Measurements from ENCODE around the gene ANKHD1. TPM values are rescaled to one million over a fixed set of nuclear protein-coding genes. Genes with fewer than 3 reads are reported as not detected.
A peak's percentile ranks its signal among the peaks of the same experiment; 100 is the strongest.

ANKHD1 gene
- total RNA-seq, 4 donors from 2014 or later: 51.3 to 93.6 (median 72.7) TPM

GRCh38 chr5:140563596-140563995, 162.0 kb downstream of the ANKHD1 start:
- Histone ChIP-seq H3K9me3 (no peaks in the 10 kb centered on the region), H3K4me3 (peak overlapping the region; percentile 77 to 92 (median 84)), H3K27me3 (no peaks in the 10 kb centered on the region), H3K36me3 (peaks cover 0 to 23% of the 10 kb centered on the region in 2 donors), H3K27ac (peak overlapping the region; percentile 97 to 99 (median 98)), H3K4me1 (peaks cover 54 to 55% of the 10 kb centered on the region in 2 donors)
- TF ChIP-seq, protein P1, sequence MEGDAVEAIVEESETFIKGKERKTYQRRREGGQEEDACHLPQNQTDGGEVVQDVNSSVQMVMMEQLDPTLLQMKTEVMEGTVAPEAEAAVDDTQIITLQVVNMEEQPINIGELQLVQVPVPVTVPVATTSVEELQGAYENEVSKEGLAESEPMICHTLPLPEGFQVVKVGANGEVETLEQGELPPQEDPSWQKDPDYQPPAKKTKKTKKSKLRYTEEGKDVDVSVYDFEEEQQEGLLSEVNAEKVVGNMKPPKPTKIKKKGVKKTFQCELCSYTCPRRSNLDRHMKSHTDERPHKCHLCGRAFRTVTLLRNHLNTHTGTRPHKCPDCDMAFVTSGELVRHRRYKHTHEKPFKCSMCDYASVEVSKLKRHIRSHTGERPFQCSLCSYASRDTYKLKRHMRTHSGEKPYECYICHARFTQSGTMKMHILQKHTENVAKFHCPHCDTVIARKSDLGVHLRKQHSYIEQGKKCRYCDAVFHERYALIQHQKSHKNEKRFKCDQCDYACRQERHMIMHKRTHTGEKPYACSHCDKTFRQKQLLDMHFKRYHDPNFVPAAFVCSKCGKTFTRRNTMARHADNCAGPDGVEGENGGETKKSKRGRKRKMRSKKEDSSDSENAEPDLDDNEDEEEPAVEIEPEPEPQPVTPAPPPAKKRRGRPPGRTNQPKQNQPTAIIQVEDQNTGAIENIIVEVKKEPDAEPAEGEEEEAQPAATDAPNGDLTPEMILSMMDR (IDR thresholded peaks at IDR 0.05 in 4 of 5, conservative IDR thresholded peaks at IDR 0.05 in 1 of 5): no peak
- TF ChIP-seq POLR2A (IDR thresholded peaks at IDR 0.05): no peak
- ATAC-seq (peak; percentile 1 to 3), DNase-seq (no peak)
- in situ Hi-C loops (cut with MboI; ENCODE audit: low sequenced_read_pairs in 4 of 4): loop anchor here in 1 of 4 donors (25.0 kb wide), 1 partner anchor 326 kb away; no protein-coding TSS in a partner anchor
- intact Hi-C loops (cut with DNase I; ENCODE audit: low total_unique reads): no loop called here

- in situ Hi-C loops (cut with MboI; ENCODE audit: low sequenced_read_pairs in 4 of 4): loop anchor here in 2 of 4 donors (5.0 to 25.0 kb wide), 2 partner anchors 78 to 327 kb away; no protein-coding TSS in a partner anchor
- Histone ChIP-seq H3K4me3 (peak within 1 kb of the TSS; percentile 77 to 92 (median 84)), H3K36me3 (peaks cover 0 to 23% of the 10 kb centered on the region in 2 donors), H3K27me3 (no peaks in the 10 kb centered on the region), H3K9me3 (no peaks in the 10 kb centered on the region), H3K27ac (peak within 1 kb of the TSS; percentile 97 to 99 (median 98)), H3K4me1 (peaks cover 62% of the 10 kb centered on the region in 2 donors)
- DNase-seq (peak; percentile 98 to 99), ATAC-seq (peak; percentile 85 to 92)
- TF ChIP-seq, protein P1 (IDR thresholded peaks at IDR 0.05 in 4 of 5, conservative IDR thresholded peaks at IDR 0.05 in 1 of 5): no peak
- peak; percentile 92 for TF ChIP-seq POLR2A (IDR thresholded peaks at IDR 0.05)
- intact Hi-C loops (cut with DNase I; ENCODE audit: low total_unique reads): loop anchor here (1.0 to 2.0 kb wide), 3 partner anchors 16 to 163 kb away; partner anchors contain the start of genes ANKHD1 and TMCO6
Observed at GRCh38 chr5:140564196-140565023, 162.8 kb downstream of the ANKHD1 start, which contains the start of the genes APBB3 and SLC35A4. Gene APBB3 (minus strand): TSS chr5:140564598. CDS start chr5:140564245, 353 bp downstream. Gene SLC35A4 (plus strand): TSS chr5:140564828. CDS start chr5:140567170, 2,342 bp downstream.

DNA sequence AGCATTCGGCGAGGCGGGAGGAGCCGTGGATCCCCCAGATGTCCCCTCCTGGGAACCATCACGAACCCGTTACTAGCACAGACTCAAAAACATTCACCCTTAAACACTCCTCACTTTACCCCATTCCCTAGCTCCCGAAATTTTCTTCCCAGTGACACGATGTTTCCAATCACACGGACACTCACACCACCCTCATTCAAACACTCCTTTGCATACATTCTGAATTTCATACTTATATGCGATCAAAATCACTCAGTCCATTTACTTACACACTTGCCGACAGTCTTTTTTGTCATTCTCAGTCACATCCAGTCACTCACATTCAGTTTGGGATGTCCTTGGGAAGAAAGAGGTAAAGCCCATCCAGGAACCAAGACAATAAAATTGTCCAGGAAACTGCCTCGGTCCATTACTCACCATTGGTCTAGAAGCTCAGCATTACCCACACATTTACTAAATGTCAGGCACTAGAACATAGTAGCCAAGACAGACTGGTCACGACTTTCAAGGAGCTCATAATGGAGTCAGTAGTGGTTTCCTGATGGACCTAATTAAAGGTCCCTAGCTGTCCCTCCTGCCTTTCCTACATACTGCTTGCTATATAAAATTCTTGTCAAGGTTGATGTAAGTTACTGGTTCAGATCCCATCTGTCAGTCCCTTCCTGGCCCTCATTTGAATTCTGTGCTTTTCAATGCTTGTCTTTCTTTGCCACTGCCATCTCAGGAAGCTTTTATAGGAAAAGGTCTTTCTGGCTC, 163.6 kb downstream of the ANKHD1 start:
- intact Hi-C loops (cut with DNase I; ENCODE audit: low total_unique reads): loop anchor here (2.0 kb wide), 1 partner anchor 74 kb away; the partner anchor contains the start of gene TMCO6
- Histone ChIP-seq H3K27me3 (no peaks in the 10 kb centered on the region), H3K4me1 (peaks cover 70% of the 10 kb centered on the region in 2 donors), H3K27ac (peak overlapping the region; percentile 97 to 99 (median 98)), H3K4me3 (peak overlapping the region; percentile 77 to 92 (median 84)), H3K36me3 (peaks cover 0 to 23% of the 10 kb centered on the region in 2 donors), H3K9me3 (no peaks in the 10 kb centered on the region)
- DNase-seq (no peak), ATAC-seq (no peak)
- TF ChIP-seq POLR2A (IDR thresholded peaks at IDR 0.05): no peak
- TF ChIP-seq, protein P1 (IDR thresholded peaks at IDR 0.05 in 4 of 5, conservative IDR thresholded peaks at IDR 0.05 in 1 of 5): no peak
- in situ Hi-C loops (cut with MboI; ENCODE audit: low sequenced_read_pairs in 4 of 4): loop anchor here in 2 of 4 donors (5.0 to 25.0 kb wide), 2 partner anchors 77 to 328 kb away; no protein-coding TSS in a partner anchor

DNA sequence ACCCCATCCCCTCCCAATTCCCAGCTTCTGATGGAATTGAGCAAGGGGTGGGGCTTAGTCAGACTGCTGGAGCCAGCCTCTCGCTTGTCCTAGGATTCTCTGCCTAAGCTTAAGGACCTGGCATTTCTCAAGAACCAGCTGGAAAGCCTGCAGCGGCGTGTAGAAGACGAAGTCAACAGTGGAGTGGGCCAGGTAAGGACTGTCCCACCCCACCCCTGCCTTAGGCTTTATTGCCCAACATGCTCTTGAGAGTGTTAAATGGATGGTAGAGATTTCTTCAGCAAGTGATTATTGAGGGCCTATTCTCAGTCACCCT, 164.1 kb downstream of the ANKHD1 start:
- no peaks in the 10 kb centered on the region for H3K27me3 ChIP-seq
- in situ Hi-C loops (cut with MboI; ENCODE audit: low sequenced_read_pairs in 4 of 4) (loop anchor here in 2 of 4 donors (5.0 to 25.0 kb wide), 2 partner anchors 77 to 328 kb away; no protein-coding TSS in a partner anchor), intact Hi-C loops (cut with DNase I; ENCODE audit: low total_unique reads) (loop anchor here (2.0 kb wide), 1 partner anchor 73 kb away; the partner anchor contains the start of gene TMCO6)
- H3K4me3 ChIP-seq: peak overlapping the region; percentile 77 to 92 (median 84)
- TF ChIP-seq, protein P1 (IDR thresholded peaks at IDR 0.05 in 4 of 5, conservative IDR thresholded peaks at IDR 0.05 in 1 of 5): no peak
- no peak for TF ChIP-seq POLR2A (IDR thresholded peaks at IDR 0.05)
- H3K4me1 ChIP-seq: peaks cover 75 to 76% of the 10 kb centered on the region in 2 donors
- ATAC-seq (no peak), DNase-seq (no peak)
- H3K9me3 ChIP-seq: no peaks in the 10 kb centered on the region
- peak overlapping the region; percentile 97 to 99 (median 98) for H3K27ac ChIP-seq
- H3K36me3 ChIP-seq: peaks cover 0 to 23% of the 10 kb centered on the region in 2 donors

Measured in gastrocnemius medialis (tissue), 4 donors.